ENCODE data around the gene RNF187. TPM values are rescaled to one million over a fixed set of nuclear protein-coding genes. Genes with fewer than 3 reads are reported as not detected.

The RNF187 gene
- total RNA-seq, 1 experiment from 2014 or later: 63.4 TPM

DNA sequence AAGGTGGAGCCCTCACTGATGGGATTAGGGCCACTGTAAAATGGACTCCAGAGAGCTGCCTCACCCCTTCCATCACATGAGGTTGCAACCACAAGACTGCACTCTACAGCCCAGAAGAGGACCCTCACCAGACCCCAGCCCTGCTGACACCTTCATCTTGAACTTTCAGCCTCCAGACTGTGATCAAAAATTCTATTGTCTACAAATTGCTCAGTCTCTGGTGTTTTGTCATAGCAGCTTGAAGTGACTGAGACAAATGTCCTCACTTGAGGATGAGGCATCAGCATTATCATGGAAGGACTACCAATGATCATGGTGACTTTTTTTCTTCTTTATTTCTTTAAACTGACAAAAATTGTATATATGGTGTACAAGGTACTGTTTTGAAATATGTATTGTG, 43.8 kb upstream of the RNF187 start:
- peaks cover 22 to 23% of the 10 kb centered on the region in 2 experiments for H3K4me1 Mint-ChIP-seq
- TF ChIP-seq, protein P1, sequence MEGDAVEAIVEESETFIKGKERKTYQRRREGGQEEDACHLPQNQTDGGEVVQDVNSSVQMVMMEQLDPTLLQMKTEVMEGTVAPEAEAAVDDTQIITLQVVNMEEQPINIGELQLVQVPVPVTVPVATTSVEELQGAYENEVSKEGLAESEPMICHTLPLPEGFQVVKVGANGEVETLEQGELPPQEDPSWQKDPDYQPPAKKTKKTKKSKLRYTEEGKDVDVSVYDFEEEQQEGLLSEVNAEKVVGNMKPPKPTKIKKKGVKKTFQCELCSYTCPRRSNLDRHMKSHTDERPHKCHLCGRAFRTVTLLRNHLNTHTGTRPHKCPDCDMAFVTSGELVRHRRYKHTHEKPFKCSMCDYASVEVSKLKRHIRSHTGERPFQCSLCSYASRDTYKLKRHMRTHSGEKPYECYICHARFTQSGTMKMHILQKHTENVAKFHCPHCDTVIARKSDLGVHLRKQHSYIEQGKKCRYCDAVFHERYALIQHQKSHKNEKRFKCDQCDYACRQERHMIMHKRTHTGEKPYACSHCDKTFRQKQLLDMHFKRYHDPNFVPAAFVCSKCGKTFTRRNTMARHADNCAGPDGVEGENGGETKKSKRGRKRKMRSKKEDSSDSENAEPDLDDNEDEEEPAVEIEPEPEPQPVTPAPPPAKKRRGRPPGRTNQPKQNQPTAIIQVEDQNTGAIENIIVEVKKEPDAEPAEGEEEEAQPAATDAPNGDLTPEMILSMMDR (conservative IDR thresholded peaks at IDR 0.05): no peak
- peaks cover 100% of the 10 kb centered on the region for H3K27me3 Mint-ChIP-seq (ENCODE audit: low read depth)

More for the DNA sequence above, 43.8 kb upstream of the RNF187 start:
- H2BK12ac ChIP-seq (ENCODE audit: insufficient read length, low read depth, low read length): no peak overlapping the region
- no peak overlapping the region for H2BK15ac ChIP-seq (ENCODE audit: low read depth, low read length)
- no peak overlapping the region for H3T11ph ChIP-seq (ENCODE audit: low read length)
- H2BK120ac ChIP-seq (ENCODE audit: low read depth, low read length, poor library complexity, severe bottlenecking): no peak overlapping the region
- no peak overlapping the region for H4K5ac ChIP-seq (ENCODE audit: insufficient read length, low read depth, low read length)
- DNase-seq: no peak
- no peak overlapping the region for H3K4me2 ChIP-seq (ENCODE audit: insufficient read depth, insufficient read length, low read length)
- H2AFZ ChIP-seq (ENCODE audit: low read length): no peak overlapping the region
- peaks cover 2% of the 10 kb centered on the region; the same call in 1 of the 2 replicates for H3K4me1 ChIP-seq (ENCODE audit: insufficient read depth, low read length)
- H3K23me2 ChIP-seq (ENCODE audit: insufficient read length, low read depth, low read length, poor library complexity, severe bottlenecking): no peaks in the 10 kb centered on the region
- no peak overlapping the region for H3K23ac ChIP-seq (ENCODE audit: insufficient read length, low read depth, low read length)
- H3K79me2 ChIP-seq (ENCODE audit: insufficient read depth, low read length): no peaks in the 10 kb centered on the region
- no peaks in the 10 kb centered on the region for H3K9me3 ChIP-seq (ENCODE audit: control insufficient read depth, low read depth, low read length)
- H3K18ac ChIP-seq (ENCODE audit: insufficient read length, low read depth, low read length): no peak overlapping the region
- H4K8ac ChIP-seq (replicated peaks; ENCODE audit: insufficient read length, low read depth, low read length): no peak overlapping the region
- H3K27ac ChIP-seq (ENCODE audit: insufficient read length, low read depth, low read length): no peak overlapping the region
- Mint-ChIP-seq H3K9me3 (no peaks in the 10 kb centered on the region; a peak in 2 of 5 replicates), H3K36me3 (ENCODE audit: insufficient read depth in 1 of 3, low read depth in 3 of 3) (no peaks in the 10 kb centered on the region), H3K4me3 (no peak overlapping the region), H3K27ac (no peak overlapping the region)
- H2BK5ac ChIP-seq (ENCODE audit: insufficient read length, low read length): no peak overlapping the region
- H4K20me1 ChIP-seq (ENCODE audit: control insufficient read depth, insufficient read depth, insufficient read length): no peaks in the 10 kb centered on the region
- H3K4ac ChIP-seq (ENCODE audit: low read depth, low read length): no peak overlapping the region
- H2AK5ac ChIP-seq (ENCODE audit: insufficient read length, low read length): no peak overlapping the region
- H2BK20ac ChIP-seq (ENCODE audit: low read depth, low read length, poor library complexity, severe bottlenecking): no peak overlapping the region
- H3K9ac ChIP-seq (ENCODE audit: extremely low read depth, insufficient read length, low read length): no peak overlapping the region
- H3K27me3 ChIP-seq (ENCODE audit: insufficient read depth, low read length): peaks cover 40% of the 10 kb centered on the region
- no peaks in the 10 kb centered on the region for H3K79me1 ChIP-seq (ENCODE audit: insufficient read depth, low read depth, low read length, poor library complexity, severe bottlenecking)
- H3K14ac ChIP-seq (ENCODE audit: insufficient read depth, low read length): no peak overlapping the region
- no peak overlapping the region for H4K91ac ChIP-seq (ENCODE audit: insufficient read length, low read depth, low read length)
- H3K56ac ChIP-seq (ENCODE audit: insufficient read length, low read depth, low read length): no peak overlapping the region

All from H9 (cell line).